GM13977 (cell line): Measurements from ENCODE around the gene DISC1.

ENCODE experiments used
- DNase-seq: peaks from one replicate; pipeline ENCODE4 v3.0.0; 2012; ENCODE audit warnings: low spot score
- CTCF ChIP-seq: IDR thresholded peaks from 2 replicates; pipeline ENCODE4 v1.5.1; 2012; ENCODE audit warnings: mild to moderate bottlenecking, control low read depth; ENCODE audit not compliant: insufficient read depth; ENCODE audit errors: extremely low read depth, missing control alignments
- in situ Hi-C: fragments of 300-500 bp; cut with MboI; formaldehyde crosslinking; loops from one replicate; pipeline ENCODE4 v1.12.0; 2022; ENCODE audit warnings: low sequenced_read_pairs, low pct_unique_long_range_greater_than_20kb, mixed read lengths, inconsistent platforms; ENCODE audit not compliant: unreplicated experiment

The DISC1 gene

DNA sequence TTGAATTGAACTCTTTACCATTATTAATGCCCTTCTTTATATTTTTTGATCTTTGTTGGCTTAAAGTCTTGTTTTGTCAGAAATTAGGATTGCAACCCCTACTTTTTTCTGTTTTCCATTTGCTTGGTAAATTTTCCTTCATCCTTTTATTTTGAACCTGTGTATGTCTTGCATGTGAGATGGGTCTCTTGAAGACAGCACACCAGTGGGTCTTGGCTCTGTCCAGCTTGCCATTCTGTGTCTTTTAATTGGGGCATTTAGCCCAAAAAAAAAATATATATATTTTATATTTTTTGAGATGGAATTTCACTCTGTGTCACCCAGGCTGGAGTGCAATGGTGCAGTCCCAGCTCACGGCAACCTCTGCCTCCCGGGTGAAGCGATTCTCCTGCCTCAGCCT is 33.6 kb downstream of the DISC1 start:
- no peak for DNase-seq
- in situ Hi-C loops = no loop called here
- no peak for TF ChIP-seq CTCF

- TF ChIP-seq CTCF = no peak
- no peak for DNase-seq
- in situ Hi-C loops = no loop called here
These were observed 36.7 kb downstream of the DISC1 start for GRCh38 chr1:231663211-231663792.

GRCh38 chr1:231665101-231665500 is 38.5 kb downstream of the DISC1 start:
- no peak for TF ChIP-seq CTCF
- in situ Hi-C loops = no loop called here
- DNase-seq = no peak

DNA sequence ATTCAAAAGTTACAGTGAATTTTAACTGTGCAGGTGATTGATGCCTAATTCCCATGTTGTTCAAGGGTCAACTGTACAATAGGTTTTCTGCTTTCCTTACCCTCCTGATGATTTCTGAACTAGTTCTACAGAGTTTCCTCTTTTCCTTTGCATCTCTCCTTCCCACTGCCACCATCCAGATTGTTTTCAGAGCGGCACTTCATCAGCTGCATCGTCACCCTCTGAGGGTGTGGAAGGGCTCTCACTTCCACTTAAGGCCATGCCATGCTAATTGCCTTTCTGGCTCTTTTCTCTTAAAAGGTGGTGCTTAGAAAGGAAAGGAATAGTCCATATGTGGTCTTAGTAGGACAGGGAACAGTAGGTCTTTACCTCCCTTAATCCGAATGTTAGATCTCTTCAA is 39.1 kb downstream of the DISC1 start:
- no peak for TF ChIP-seq CTCF
- DNase-seq = no peak
- in situ Hi-C loops = no loop called here

GRCh38 chr1:231666220-231666936 is 39.8 kb downstream of the DISC1 start:
- in situ Hi-C loops = no loop called here
- no peak for TF ChIP-seq CTCF
- DNase-seq = no peak

DNA sequence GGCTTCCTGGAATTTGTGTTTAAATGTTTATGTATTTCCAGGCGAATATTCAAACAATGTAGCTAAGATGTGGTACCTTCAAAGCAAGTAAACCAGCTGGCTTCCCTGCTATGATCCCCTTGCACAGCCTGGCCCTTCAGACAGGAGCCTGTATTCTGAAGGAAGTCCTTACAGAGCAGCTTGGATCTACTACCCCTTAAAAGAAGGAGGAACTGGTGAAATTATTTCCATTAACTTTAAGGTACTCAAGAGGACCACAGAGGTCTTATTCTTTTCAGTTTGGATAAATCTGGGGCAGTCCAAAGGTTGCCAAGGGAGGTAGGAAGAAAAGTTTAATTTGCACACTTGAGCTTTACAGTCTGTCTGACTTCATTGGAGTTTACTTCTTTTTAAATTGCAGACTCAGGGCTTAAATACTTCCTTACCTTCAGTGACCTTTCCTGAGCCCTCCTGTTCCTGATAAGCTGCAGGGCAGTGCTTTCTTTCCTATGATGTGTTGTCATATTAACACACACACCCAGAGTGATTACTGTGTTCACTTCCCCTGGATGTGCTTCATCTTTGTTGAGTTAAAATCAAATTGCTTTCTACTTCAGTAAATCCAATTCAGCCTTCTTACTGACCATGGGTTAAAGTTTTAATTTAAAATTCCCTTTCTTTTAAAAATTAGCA is 40.5 kb downstream of the DISC1 start:
- TF ChIP-seq CTCF = no peak
- no peak for DNase-seq
- in situ Hi-C loops = no loop called here
